ENCODE results near the gene APOC4. TPM values are rescaled to one million over a fixed set of nuclear protein-coding genes. Genes with fewer than 3 reads are reported as not detected.
A peak's percentile ranks its signal among the peaks of the same experiment; 100 is the strongest.

Gene APOC4
- total RNA-seq, 1 experiment from 2014 or later: not detected

GRCh38 chr19:44930088-44930487, 11.9 kb upstream of the APOC4 start:
- peak overlapping the region in 1 of 3 experiments; percentile 12; a peak in 1 of 7 replicates for H3K27ac Mint-ChIP-seq
- TF ChIP-seq CTCF (conservative IDR thresholded peaks at IDR 0.05): no peak

More at GRCh38 chr19:44930088-44930487, 11.9 kb upstream of the APOC4 start:
- Histone ChIP-seq H2BK120ac (ENCODE audit: low read depth, low read length, poor library complexity, severe bottlenecking) (no peak overlapping the region), H3T11ph (ENCODE audit: low read length) (no peak overlapping the region), H3K79me1 (ENCODE audit: insufficient read depth, low read depth, low read length, poor library complexity, severe bottlenecking) (no peaks in the 10 kb centered on the region), H3K23ac (ENCODE audit: insufficient read length, low read depth, low read length) (no peak overlapping the region), H3K27ac (ENCODE audit: insufficient read length, low read depth, low read length) (no peak overlapping the region), H3K23me2 (ENCODE audit: insufficient read length, low read depth, low read length, poor library complexity, severe bottlenecking) (no peaks in the 10 kb centered on the region), H2BK5ac (ENCODE audit: insufficient read length, low read length) (no peak overlapping the region), H2BK20ac (ENCODE audit: low read depth, low read length, poor library complexity, severe bottlenecking) (no peak overlapping the region), H2BK12ac (ENCODE audit: insufficient read length, low read depth, low read length) (no peak overlapping the region), H2BK15ac (ENCODE audit: low read depth, low read length) (no peak overlapping the region), H4K5ac (ENCODE audit: insufficient read length, low read depth, low read length) (no peak overlapping the region), H4K8ac (replicated peaks; ENCODE audit: insufficient read length, low read depth, low read length) (no peak overlapping the region), H2AK5ac (ENCODE audit: insufficient read length, low read length) (no peak overlapping the region), H2AFZ (ENCODE audit: low read length) (no peak overlapping the region), H4K91ac (ENCODE audit: insufficient read length, low read depth, low read length) (no peak overlapping the region), H3K18ac (ENCODE audit: insufficient read length, low read depth, low read length) (no peak overlapping the region), H3K56ac (ENCODE audit: insufficient read length, low read depth, low read length) (no peak overlapping the region), H3K4me2 (ENCODE audit: insufficient read depth, insufficient read length, low read length) (no peak overlapping the region), H3K14ac (ENCODE audit: insufficient read depth, low read length) (no peak overlapping the region), H3K27me3 (ENCODE audit: insufficient read depth, low read length) (no peaks in the 10 kb centered on the region), H3K4me1 (ENCODE audit: insufficient read depth, low read length) (no peaks in the 10 kb centered on the region; the same call in 1 of the 2 replicates), H4K20me1 (ENCODE audit: control insufficient read depth, insufficient read depth, insufficient read length) (no peaks in the 10 kb centered on the region), H3K4ac (ENCODE audit: low read depth, low read length) (no peak overlapping the region), H3K79me2 (ENCODE audit: insufficient read depth, low read length) (no peaks in the 10 kb centered on the region), H3K9ac (ENCODE audit: extremely low read depth, insufficient read length, low read length) (no peak overlapping the region), H3K9me3 (ENCODE audit: control insufficient read depth, low read depth, low read length) (no peaks in the 10 kb centered on the region)
- H3K4me1 Mint-ChIP-seq: peaks cover 14 to 18% of the 10 kb centered on the region in 2 experiments
- no peak for DNase-seq
- no peaks in the 10 kb centered on the region; a peak in 1 of 7 replicates for H3K36me3 Mint-ChIP-seq (ENCODE audit: insufficient read depth in 1 of 3, low read depth in 3 of 3)
- WGBS (ENCODE audit: extremely low coverage, insufficient read length, low lambda C conversion rate): no CpG with 5 or more reads among the region's 7 CpGs
- H3K9me3 Mint-ChIP-seq: no peaks in the 10 kb centered on the region
- H3K27me3 Mint-ChIP-seq (ENCODE audit: low read depth): peaks cover 44% of the 10 kb centered on the region
- no peak overlapping the region for H3K4me3 Mint-ChIP-seq

Data from H9 (cell line).